Tibial nerve (tissue), 3 donors: Measurements from ENCODE around the gene ASIC1.

Source experiments
- POLR2A ChIP-seq, 2 donors: fragments of 450-650 bp; IDR thresholded peaks; one replicate each; pipeline ENCODE4 v1.6.1; 2017; ENCODE audit warnings: antibody characterized with exemption in 2 of 2, mild to moderate bottlenecking in 2 of 2, moderate library complexity in 2 of 2
- TF ChIP-seq, protein P1 (sequence below), 5 experiments: fragments of 200-600 bp in 3 of 5; fragments of 450-650 bp in 2 of 5; sonication (generic) in 3 of 5; IDR thresholded peaks; one replicate each; pipeline ENCODE4 v1.5.1; 2016 to 2019; ENCODE audit warnings: antibody characterized with exemption in 5 of 5, mild to moderate bottlenecking in 3 of 5, moderate library complexity in 2 of 5

DNA sequence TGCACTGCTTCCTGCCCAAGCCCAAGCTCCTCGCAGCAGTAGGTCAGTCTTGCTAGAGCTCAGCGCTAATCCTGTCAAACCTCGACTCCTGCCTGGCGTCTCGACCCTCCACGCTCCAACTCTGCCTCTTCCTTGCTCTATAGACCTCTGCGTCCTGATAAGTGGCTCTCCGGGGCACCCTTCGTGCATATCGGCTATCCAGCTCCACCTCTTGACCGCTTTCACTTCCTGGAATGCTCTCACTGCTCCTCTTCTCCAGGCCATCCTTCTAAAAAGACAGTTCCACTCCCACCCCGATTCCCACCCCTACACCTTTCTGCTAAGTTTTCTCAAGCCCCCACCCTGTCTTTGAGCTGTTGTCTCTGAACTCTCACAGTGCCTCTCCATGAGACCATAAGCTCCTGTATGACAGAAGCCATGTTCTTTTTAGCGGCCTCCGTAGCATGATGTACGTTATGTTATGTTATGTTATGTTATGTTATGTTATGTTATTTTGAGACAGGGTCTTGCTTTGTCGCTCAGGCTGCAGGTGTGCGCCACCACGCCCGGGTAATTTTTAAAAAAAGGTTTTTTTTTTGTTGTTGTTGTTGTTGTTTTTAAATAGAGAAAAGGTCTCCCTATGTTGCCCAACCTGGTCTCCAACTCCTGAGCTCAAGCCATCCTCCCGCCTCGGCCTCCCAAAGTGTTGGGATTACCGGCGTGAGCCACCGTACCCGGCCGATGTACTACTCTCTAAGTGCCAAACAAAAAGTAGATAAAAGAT is 55.2 kb downstream of the ASIC1 start:
- no peak for TF ChIP-seq POLR2A (IDR thresholded peaks at IDR 0.05)
- TF ChIP-seq, protein P1, sequence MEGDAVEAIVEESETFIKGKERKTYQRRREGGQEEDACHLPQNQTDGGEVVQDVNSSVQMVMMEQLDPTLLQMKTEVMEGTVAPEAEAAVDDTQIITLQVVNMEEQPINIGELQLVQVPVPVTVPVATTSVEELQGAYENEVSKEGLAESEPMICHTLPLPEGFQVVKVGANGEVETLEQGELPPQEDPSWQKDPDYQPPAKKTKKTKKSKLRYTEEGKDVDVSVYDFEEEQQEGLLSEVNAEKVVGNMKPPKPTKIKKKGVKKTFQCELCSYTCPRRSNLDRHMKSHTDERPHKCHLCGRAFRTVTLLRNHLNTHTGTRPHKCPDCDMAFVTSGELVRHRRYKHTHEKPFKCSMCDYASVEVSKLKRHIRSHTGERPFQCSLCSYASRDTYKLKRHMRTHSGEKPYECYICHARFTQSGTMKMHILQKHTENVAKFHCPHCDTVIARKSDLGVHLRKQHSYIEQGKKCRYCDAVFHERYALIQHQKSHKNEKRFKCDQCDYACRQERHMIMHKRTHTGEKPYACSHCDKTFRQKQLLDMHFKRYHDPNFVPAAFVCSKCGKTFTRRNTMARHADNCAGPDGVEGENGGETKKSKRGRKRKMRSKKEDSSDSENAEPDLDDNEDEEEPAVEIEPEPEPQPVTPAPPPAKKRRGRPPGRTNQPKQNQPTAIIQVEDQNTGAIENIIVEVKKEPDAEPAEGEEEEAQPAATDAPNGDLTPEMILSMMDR (IDR thresholded peaks at IDR 0.05), result no peak
